ENCODE data around the gene ALOX5. TPM values are rescaled to one million over a fixed set of nuclear protein-coding genes. Genes with fewer than 3 reads are reported as not detected.
"Not testable (repeated sequence)": the region's sequence is repeated elsewhere in the genome, so short reads cannot be mapped to it uniquely, and the experiment has no call there.

ALOX5 gene
- total RNA-seq, 1 donor from 2014 or later: 1.6 TPM

DNA sequence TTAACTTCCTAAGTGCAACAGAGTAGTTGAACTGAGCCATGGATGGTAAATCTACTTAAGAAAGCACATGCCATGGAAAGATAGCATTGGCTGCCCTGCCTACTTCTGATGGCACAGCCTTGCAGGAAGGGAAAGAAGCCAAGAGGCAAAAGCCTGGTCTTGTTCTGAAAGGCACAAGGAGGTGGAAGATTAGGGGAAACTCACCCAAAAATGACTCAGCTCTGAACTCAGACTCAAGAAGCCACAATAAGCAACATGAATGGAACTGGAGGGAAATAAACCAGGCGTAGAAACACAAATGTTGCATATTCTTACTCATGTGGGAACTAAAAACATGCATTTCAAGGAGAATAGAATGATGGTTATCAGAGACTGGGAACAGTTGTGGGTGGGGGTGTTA, 20.8 kb upstream of the ALOX5 start:
- Mint-ChIP-seq H3K9me3 (peaks cover 6% of the 10 kb centered on the region), H3K4me3 (no peak overlapping the region), H3K36me3 (no peaks in the 10 kb centered on the region), H3K27ac (no peak overlapping the region), H3K4me1 (no peaks in the 10 kb centered on the region), H3K27me3 (ENCODE audit: insufficient read depth, low read depth) (peaks cover 2% of the 10 kb centered on the region)
- no peak overlapping the region for H3K4me2 ChIP-seq
- no peaks in the 10 kb centered on the region for H3K36me3 ChIP-seq
- no peak overlapping the region for H3K27ac ChIP-seq
- no peak overlapping the region for H3K4me3 ChIP-seq
- H4K20me1 ChIP-seq (ENCODE audit: low read depth): no peaks in the 10 kb centered on the region
- no peak for DNase-seq (ENCODE audit: low spot score)
- no peaks in the 10 kb centered on the region for H3K79me2 ChIP-seq (ENCODE audit: low read depth)
- TF ChIP-seq, protein P1, sequence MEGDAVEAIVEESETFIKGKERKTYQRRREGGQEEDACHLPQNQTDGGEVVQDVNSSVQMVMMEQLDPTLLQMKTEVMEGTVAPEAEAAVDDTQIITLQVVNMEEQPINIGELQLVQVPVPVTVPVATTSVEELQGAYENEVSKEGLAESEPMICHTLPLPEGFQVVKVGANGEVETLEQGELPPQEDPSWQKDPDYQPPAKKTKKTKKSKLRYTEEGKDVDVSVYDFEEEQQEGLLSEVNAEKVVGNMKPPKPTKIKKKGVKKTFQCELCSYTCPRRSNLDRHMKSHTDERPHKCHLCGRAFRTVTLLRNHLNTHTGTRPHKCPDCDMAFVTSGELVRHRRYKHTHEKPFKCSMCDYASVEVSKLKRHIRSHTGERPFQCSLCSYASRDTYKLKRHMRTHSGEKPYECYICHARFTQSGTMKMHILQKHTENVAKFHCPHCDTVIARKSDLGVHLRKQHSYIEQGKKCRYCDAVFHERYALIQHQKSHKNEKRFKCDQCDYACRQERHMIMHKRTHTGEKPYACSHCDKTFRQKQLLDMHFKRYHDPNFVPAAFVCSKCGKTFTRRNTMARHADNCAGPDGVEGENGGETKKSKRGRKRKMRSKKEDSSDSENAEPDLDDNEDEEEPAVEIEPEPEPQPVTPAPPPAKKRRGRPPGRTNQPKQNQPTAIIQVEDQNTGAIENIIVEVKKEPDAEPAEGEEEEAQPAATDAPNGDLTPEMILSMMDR (IDR thresholded peaks at IDR 0.05): no peak
- TF ChIP-seq EZH2 (IDR thresholded peaks at IDR 0.05) (no peak), EZH2phosphoT487 (IDR thresholded peaks at IDR 0.05) (no peak)
- H3K9ac ChIP-seq: no peak overlapping the region
- no peaks in the 10 kb centered on the region for H3K27me3 ChIP-seq
- no peaks in the 10 kb centered on the region for H3F3A ChIP-seq (ENCODE audit: low read depth)
- no peaks in the 10 kb centered on the region for H3K4me1 ChIP-seq
- H2AFZ ChIP-seq (replicated peaks): no peak overlapping the region
- H3K9me3 ChIP-seq (ENCODE audit: low read depth): no peaks in the 10 kb centered on the region

- Mint-ChIP-seq H3K4me1 (no peaks in the 10 kb centered on the region), H3K27me3 (ENCODE audit: insufficient read depth, low read depth) (peaks cover 2% of the 10 kb centered on the region), H3K27ac (no peak overlapping the region), H3K9me3 (no peaks in the 10 kb centered on the region), H3K36me3 (no peaks in the 10 kb centered on the region), H3K4me3 (no peak overlapping the region)
- H3K27me3 ChIP-seq: no peaks in the 10 kb centered on the region
- no peak overlapping the region for H3K9ac ChIP-seq
- no peaks in the 10 kb centered on the region for H3K9me3 ChIP-seq (ENCODE audit: low read depth)
- H3K4me1 ChIP-seq: peaks cover 7% of the 10 kb centered on the region
- H3K4me3 ChIP-seq: no peak overlapping the region
- no peak overlapping the region for H3K27ac ChIP-seq
- no peak overlapping the region for H3K4me2 ChIP-seq
- TF ChIP-seq, protein P1 (IDR thresholded peaks at IDR 0.05): no peak
- TF ChIP-seq EZH2phosphoT487 (IDR thresholded peaks at IDR 0.05) (no peak), EZH2 (IDR thresholded peaks at IDR 0.05) (no peak)
- no peaks in the 10 kb centered on the region for H3F3A ChIP-seq (ENCODE audit: low read depth)
- H3K79me2 ChIP-seq (ENCODE audit: low read depth): no peaks in the 10 kb centered on the region
- H4K20me1 ChIP-seq (ENCODE audit: low read depth): no peaks in the 10 kb centered on the region
- no peak overlapping the region for H2AFZ ChIP-seq (replicated peaks)
- DNase-seq (ENCODE audit: low spot score): no peak
- no peaks in the 10 kb centered on the region for H3K36me3 ChIP-seq
Observed at GRCh38 chr10:45354261-45354660, 19.8 kb upstream of the ALOX5 start.

- Histone ChIP-seq H3K36me3 (no peaks in the 10 kb centered on the region), H3K4me1 (peaks cover 9% of the 10 kb centered on the region), H3K4me3 (no peak overlapping the region), H3K79me2 (ENCODE audit: low read depth) (no peaks in the 10 kb centered on the region), H3F3A (ENCODE audit: low read depth) (no peaks in the 10 kb centered on the region), H2AFZ (replicated peaks) (no peak overlapping the region), H3K27ac (no peak overlapping the region), H3K4me2 (no peak overlapping the region), H4K20me1 (ENCODE audit: low read depth) (no peaks in the 10 kb centered on the region), H3K9me3 (ENCODE audit: low read depth) (no peaks in the 10 kb centered on the region), H3K9ac (no peak overlapping the region), H3K27me3 (no peaks in the 10 kb centered on the region)
- DNase-seq (ENCODE audit: low spot score): no peak
- no peak for TF ChIP-seq EZH2phosphoT487 (IDR thresholded peaks at IDR 0.05)
- TF ChIP-seq, protein P1 (IDR thresholded peaks at IDR 0.05): no peak
- TF ChIP-seq EZH2 (IDR thresholded peaks at IDR 0.05): no peak
- Mint-ChIP-seq H3K4me3 (no peak overlapping the region), H3K9me3 (no peaks in the 10 kb centered on the region), H3K27me3 (ENCODE audit: insufficient read depth, low read depth) (peaks cover 2% of the 10 kb centered on the region), H3K27ac (no peak overlapping the region), H3K4me1 (no peaks in the 10 kb centered on the region), H3K36me3 (no peaks in the 10 kb centered on the region)
Observed at GRCh38 chr10:45355494-45355893, 18.5 kb upstream of the ALOX5 start.

DNA sequence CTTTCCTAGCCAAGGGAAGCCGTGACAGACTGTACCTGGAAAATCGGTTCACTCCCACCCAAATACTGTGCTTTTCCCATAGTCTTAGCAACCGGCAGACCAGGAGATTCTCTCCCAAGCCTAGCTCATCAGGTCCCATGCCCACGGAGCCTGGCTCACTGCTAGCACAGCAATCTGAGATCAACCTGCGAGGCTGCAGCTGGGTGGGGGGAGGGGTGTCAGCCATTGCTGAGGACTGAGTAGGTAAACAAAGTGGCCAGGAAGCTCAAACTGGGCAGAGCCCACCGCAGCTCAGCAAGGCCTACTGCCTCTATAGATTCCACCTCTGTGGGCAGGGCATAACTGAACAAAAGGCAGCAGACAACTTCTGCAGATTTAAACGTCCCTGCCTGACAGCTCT, 15.1 kb upstream of the ALOX5 start:
- H3K4me1 Mint-ChIP-seq; H3K27me3 Mint-ChIP-seq (ENCODE audit: insufficient read depth, low read depth); H3K9me3 Mint-ChIP-seq; H3K27ac Mint-ChIP-seq; H3K36me3 Mint-ChIP-seq; H3K9ac ChIP-seq; H3F3A ChIP-seq (ENCODE audit: low read depth); H3K27me3 ChIP-seq; H3K4me3 Mint-ChIP-seq; H3K4me3 ChIP-seq; H3K27ac ChIP-seq; H3K36me3 ChIP-seq; DNase-seq (ENCODE audit: low spot score); H3K9me3 ChIP-seq (ENCODE audit: low read depth); H3K79me2 ChIP-seq (ENCODE audit: low read depth); H4K20me1 ChIP-seq (ENCODE audit: low read depth): not testable (repeated sequence)
- Histone ChIP-seq H2AFZ (replicated peaks) (peak overlapping the region; percentile 96), H3K4me1 (peaks cover 12% of the 10 kb centered on the region), H3K4me2 (peak overlapping the region; percentile 18)

DNA sequence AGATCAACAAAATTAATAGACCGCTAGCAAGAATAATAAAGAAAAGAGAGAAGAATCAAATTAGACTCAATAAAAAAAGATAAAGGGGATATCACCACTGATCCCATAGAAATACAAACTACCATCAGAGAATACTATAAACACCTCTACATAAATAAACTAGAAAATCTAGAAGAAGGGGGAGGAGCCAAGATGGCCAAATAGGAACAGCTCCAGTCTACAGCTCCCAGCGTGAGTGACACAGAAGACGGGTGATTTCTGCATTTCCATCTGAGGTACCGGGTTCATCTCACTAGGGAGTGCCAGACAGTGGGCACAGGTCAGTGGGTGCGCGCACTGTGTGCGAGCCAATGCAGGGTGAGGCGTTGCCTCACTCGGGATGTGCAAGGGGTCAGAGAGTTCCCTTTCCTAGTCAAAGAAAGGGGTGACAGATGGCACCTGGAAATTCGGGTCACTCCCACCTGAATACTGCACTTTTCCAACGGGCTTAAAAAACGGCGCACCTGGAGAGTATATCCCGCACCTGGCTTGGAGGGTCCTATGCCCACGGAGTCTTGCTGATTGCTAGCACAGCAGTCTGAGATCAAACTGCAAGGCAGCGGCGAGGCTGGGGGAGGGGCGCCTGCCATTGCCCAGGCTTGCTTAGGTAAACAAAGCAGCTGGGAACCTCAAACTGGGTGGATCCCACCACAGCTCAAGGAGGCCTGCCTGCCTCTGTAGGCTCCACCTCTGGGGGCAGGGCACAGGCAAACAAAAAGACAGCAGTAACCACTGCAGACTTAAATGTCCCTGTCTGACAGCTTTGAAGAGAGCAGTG, 11.8 kb upstream of the ALOX5 start:
- not testable (repeated sequence) for H4K20me1 ChIP-seq (ENCODE audit: low read depth); H3K27ac Mint-ChIP-seq; H3K27ac ChIP-seq; H3K4me1 Mint-ChIP-seq; H3K4me3 Mint-ChIP-seq; H3K9ac ChIP-seq; H3K27me3 Mint-ChIP-seq (ENCODE audit: insufficient read depth, low read depth); H3K9me3 ChIP-seq (ENCODE audit: low read depth); H3K79me2 ChIP-seq (ENCODE audit: low read depth); H3K9me3 Mint-ChIP-seq; H3K36me3 ChIP-seq; H3K27me3 ChIP-seq; H3F3A ChIP-seq (ENCODE audit: low read depth); H3K36me3 Mint-ChIP-seq
- Histone ChIP-seq H3K4me3 (peak overlapping the region; percentile 58), H2AFZ (replicated peaks) (peak overlapping the region; percentile 86), H3K4me2 (peak overlapping the region; percentile 86), H3K4me1 (peaks cover 12% of the 10 kb centered on the region)
- peak; percentile 57 for DNase-seq (ENCODE audit: low spot score)

- H3K27ac Mint-ChIP-seq; H3K79me2 ChIP-seq (ENCODE audit: low read depth); H3K4me3 ChIP-seq; H3K36me3 Mint-ChIP-seq; H3F3A ChIP-seq (ENCODE audit: low read depth); H4K20me1 ChIP-seq (ENCODE audit: low read depth); DNase-seq (ENCODE audit: low spot score); H3K36me3 ChIP-seq; H2AFZ ChIP-seq (replicated peaks); H3K27ac ChIP-seq; H3K9me3 Mint-ChIP-seq; H3K4me1 Mint-ChIP-seq; H3K4me1 ChIP-seq; H3K9me3 ChIP-seq (ENCODE audit: low read depth); H3K4me3 Mint-ChIP-seq; H3K4me2 ChIP-seq; H3K9ac ChIP-seq: not testable (repeated sequence)
- H3K27me3 ChIP-seq: peaks cover 50% of the 10 kb centered on the region
- H3K27me3 Mint-ChIP-seq (ENCODE audit: insufficient read depth, low read depth): peaks cover 16% of the 10 kb centered on the region
Observed at GRCh38 chr10:45367643-45368042, 6.4 kb upstream of the ALOX5 start.
